KBM-7 (cell line): Measurements from ENCODE around the gene KIRREL3.

Experiments used
- DNase-seq: peaks from one replicate; pipeline ENCODE4 v3.0.0-alpha.2; 2015
- in situ Hi-C: fragments of 300-500 bp; cut with MboI; formaldehyde crosslinking; loops from 2 replicates; pipeline ENCODE4 v1.14.3; 2020; ENCODE audit warnings: low sequenced_read_pairs, low pct_unique_long_range_greater_than_20kb, mixed read lengths

The KIRREL3 gene

GRCh38 chr11:126853732-126854131 is 146.8 kb downstream of the KIRREL3 start:
- DNase-seq = no peak
- in situ Hi-C loops = no loop called here

GRCh38 chr11:126844789-126845188 is 155.8 kb downstream of the KIRREL3 start:
- no peak for DNase-seq
- in situ Hi-C loops = no loop called here

- in situ Hi-C loops = no loop called here
- DNase-seq = no peak
Measured at GRCh38 chr11:126843096-126843495, 157.5 kb downstream of the KIRREL3 start.

GRCh38 chr11:126841999-126842398 is 158.6 kb downstream of the KIRREL3 start:
- in situ Hi-C loops = no loop called here
- no peak for DNase-seq

DNA sequence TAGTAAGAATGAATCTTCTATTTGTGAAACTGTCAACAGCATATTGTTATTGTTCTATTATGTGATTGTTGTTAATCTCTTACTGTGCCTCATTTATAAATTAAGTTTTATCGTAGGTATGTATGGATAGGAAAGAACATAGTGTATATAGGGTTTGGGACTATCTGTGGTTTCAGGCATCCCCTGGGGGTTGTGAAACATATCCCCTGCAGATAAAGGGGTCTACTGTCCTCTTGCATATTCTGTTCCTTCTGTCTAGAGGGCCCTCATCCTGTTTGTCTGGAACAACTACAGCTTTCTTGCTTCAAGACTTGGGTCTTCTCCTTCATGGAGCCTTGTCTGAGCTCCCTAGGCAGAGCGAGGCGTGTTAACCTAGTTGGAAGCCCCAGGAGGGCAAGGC is 159.6 kb downstream of the KIRREL3 start:
- in situ Hi-C loops = no loop called here
- DNase-seq = no peak

- no peak for DNase-seq
- in situ Hi-C loops = no loop called here
Measured at GRCh38 chr11:126840201-126840886, 160.2 kb downstream of the KIRREL3 start.

GRCh38 chr11:126839496-126839895 is 161.1 kb downstream of the KIRREL3 start:
- in situ Hi-C loops = no loop called here
- DNase-seq = no peak

GRCh38 chr11:126838779-126839178 is 161.8 kb downstream of the KIRREL3 start:
- in situ Hi-C loops = no loop called here
- DNase-seq = no peak

- in situ Hi-C loops = no loop called here
Measured at GRCh38 chr11:126837581-126837980, 163.0 kb downstream of the KIRREL3 start.

DNA sequence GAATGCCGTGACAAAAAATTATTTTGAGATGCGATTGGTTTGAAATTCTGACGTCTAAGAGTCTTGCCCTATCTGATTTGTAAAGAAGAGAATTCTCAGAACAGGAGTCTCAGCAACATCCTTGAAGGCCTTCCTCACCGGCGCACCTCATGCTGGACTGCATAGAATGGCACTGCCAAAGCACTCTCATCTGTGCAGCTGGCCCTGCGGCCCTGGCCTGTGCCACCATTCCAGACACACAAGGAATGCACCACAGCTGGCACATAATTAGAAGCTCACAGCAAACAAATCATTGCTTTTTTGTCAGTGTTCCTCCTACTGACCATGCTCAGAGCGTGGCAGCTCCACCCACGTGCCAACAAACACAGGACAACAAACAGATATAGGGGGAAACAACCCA is 166.0 kb downstream of the KIRREL3 start:
- in situ Hi-C loops = no loop called here
- DNase-seq = no peak

More at GRCh38 chr11:126837581-126837980, 163.0 kb downstream of the KIRREL3 start:
- DNase-seq = no peak

- no peak for DNase-seq
- in situ Hi-C loops = no loop called here
Measured at GRCh38 chr11:126834149-126834548, 166.4 kb downstream of the KIRREL3 start.

DNA sequence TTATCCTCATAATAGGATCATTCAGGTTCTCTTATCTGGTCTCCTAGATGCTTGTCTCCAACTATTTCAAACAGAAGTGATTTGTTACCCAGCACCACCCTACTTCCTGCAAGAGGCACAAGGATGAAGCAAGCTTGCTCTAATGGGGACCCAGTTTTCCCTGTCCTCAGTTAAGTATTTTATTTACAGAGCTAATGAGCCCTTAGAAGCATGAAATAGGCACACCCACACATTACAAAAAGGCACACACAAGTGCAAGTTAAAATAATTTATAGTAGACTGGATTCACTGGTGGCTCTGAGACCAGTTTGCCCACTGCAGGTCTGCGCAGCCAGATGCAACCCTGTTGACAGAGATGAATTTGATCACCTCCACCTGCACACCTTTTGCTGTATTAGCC is 167.5 kb downstream of the KIRREL3 start:
- DNase-seq = no peak
- in situ Hi-C loops = no loop called here

GRCh38 chr11:126832387-126832786 is 168.2 kb downstream of the KIRREL3 start:
- no peak for DNase-seq
- in situ Hi-C loops = no loop called here

- in situ Hi-C loops = no loop called here
- DNase-seq = no peak
Measured at GRCh38 chr11:126830216-126830806, 170.3 kb downstream of the KIRREL3 start.

GRCh38 chr11:126829716-126830115 is 170.9 kb downstream of the KIRREL3 start:
- DNase-seq = no peak
- in situ Hi-C loops = no loop called here

- no peak for DNase-seq
- in situ Hi-C loops = no loop called here
Measured at GRCh38 chr11:126824035-126824607, 176.4 kb downstream of the KIRREL3 start.

- DNase-seq = no peak
- in situ Hi-C loops = no loop called here
Measured at GRCh38 chr11:126823274-126823673, 177.3 kb downstream of the KIRREL3 start.

DNA sequence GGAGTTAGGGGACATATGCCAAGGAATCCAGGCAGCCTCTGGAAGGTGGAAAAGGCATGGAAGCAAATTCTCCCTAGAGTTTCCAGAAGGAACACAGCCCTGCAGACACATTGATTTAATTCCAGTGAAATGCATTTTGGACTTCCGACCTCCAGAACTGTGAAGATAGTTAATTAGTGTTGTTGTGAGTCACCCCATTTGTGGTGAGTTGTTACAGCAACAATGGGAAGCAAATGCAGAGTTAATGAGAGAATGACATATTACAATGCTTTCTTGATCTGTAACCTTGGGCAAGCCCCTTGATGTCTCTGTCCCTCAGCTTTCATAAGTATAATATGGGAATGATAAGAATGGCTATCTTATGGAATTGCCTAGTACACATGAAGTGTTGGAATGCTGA is 178.7 kb downstream of the KIRREL3 start:
- in situ Hi-C loops = no loop called here
- no peak for DNase-seq

DNA sequence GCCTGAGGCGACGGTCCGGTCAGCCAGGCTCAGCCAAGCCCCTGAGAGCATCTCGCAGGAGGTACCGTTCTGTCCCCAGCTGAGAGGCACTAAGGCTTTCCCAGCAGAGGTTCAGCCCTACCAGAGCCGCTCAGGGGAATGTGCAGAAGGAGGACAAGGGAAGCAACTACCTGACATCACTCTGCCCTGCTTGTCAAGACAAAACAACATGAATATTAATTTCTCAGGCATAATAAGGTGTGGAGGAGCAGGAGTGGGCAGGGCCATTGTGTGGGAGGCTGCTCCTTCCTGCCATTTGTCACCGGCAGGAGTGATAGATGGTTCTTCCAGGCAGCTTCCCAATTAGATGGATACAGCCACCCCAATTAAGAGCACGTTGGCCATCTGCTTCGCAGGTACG is 181.4 kb downstream of the KIRREL3 start:
- in situ Hi-C loops = no loop called here
- no peak for DNase-seq

GRCh38 chr11:126817523-126818450 is 182.8 kb downstream of the KIRREL3 start:
- DNase-seq = no peak
- in situ Hi-C loops = no loop called here
